ENCODE data around the gene CEP350. TPM values are rescaled to one million over a fixed set of nuclear protein-coding genes. Genes with fewer than 3 reads are reported as not detected.

Gene CEP350
- total RNA-seq, 8 experiments from 2014 or later, result 21.8 to 65.4 (median 49.5) TPM

- H3K27ac ChIP-seq, result no peak overlapping the region
- no peaks in the 10 kb centered on the region for H3K4me1 ChIP-seq (replicated peaks in 1 of 2)
- in situ Hi-C loops (cut with MboI; ENCODE audit: low pct_unique_long_range_greater_than_20kb in 2 of 9, low sequenced_read_pairs in 9 of 9, unreplicated experiment in 9 of 9), result no loop called here
- WGBS, 10 experiments, result 50 to 100% (median 87%) methylated on average over 1 to 2 of the region's 2 CpGs
- H3K4me3 ChIP-seq, result no peak overlapping the region
- peak in 1 of 8 experiments; percentile 41 for ATAC-seq (replicated peaks in 6 of 8)
Measured at GRCh38 chr1:179929955-179930798, 24.4 kb upstream of the CEP350 start.

- no peak for ATAC-seq (replicated peaks in 6 of 8)
- in situ Hi-C loops (cut with MboI; ENCODE audit: low pct_unique_long_range_greater_than_20kb in 2 of 9, low sequenced_read_pairs in 9 of 9, unreplicated experiment in 9 of 9), result no loop called here
- Histone ChIP-seq H3K27ac (no peak overlapping the region), H3K4me1 (replicated peaks in 1 of 2) (no peaks in the 10 kb centered on the region), H3K4me3 (no peak overlapping the region)
- 0 to 100% (median 85%) methylated on average over 1 to 3 of the region's 3 CpGs for WGBS, 10 experiments
Measured at GRCh38 chr1:179930867-179931266, 23.7 kb upstream of the CEP350 start.

DNA sequence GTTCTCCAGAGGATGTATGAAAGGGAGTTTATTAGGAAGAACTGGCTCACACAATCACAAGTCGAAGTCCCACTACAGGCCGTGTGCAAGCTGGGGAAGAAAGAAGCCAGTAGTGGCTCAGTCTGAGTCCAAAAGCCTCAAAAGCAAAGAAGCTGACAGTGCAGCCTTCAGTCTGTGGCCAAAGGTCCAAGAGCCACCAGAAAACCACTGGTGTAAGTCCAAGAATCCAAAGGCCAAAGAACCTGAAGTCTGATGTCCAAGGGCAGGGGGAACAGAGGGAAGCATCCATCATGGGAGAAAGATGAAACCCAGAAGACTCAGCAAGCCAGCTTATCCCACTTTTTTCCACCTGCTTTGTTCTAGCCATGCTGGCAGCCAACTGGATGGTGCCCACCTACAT is 21.4 kb upstream of the CEP350 start:
- 79 to 100% (median 80%) methylated on average over 1 to 2 of the region's 2 CpGs; no CpG with 5 or more reads in 5 of the 10 experiments for WGBS, 10 experiments
- in situ Hi-C loops (cut with MboI; ENCODE audit: low pct_unique_long_range_greater_than_20kb in 2 of 9, low sequenced_read_pairs in 9 of 9, unreplicated experiment in 9 of 9), result no loop called here
- H3K4me3 ChIP-seq, result no peak overlapping the region
- no peaks in the 10 kb centered on the region for H3K4me1 ChIP-seq (replicated peaks in 1 of 2)
- ATAC-seq (replicated peaks in 6 of 8), result no peak
- H3K27ac ChIP-seq, result no peak overlapping the region

- H3K27ac ChIP-seq, result no peak overlapping the region
- no peaks in the 10 kb centered on the region for H3K4me1 ChIP-seq (replicated peaks in 1 of 2)
- in situ Hi-C loops (cut with MboI; ENCODE audit: low pct_unique_long_range_greater_than_20kb in 2 of 9, low sequenced_read_pairs in 9 of 9, unreplicated experiment in 9 of 9), result no loop called here
- H3K4me3 ChIP-seq, result no peak overlapping the region
- ATAC-seq (replicated peaks in 6 of 8), result no peak
- WGBS, 10 experiments, result 0 to 70% (median 42%) methylated on average over 1 of the region's 1 CpG; no CpG with 5 or more reads in 3 of the 10 experiments
Measured at GRCh38 chr1:179935909-179936496, 18.6 kb upstream of the CEP350 start.

GRCh38 chr1:179937668-179938254 is 16.8 kb upstream of the CEP350 start:
- Histone ChIP-seq H3K27ac (no peak overlapping the region), H3K4me3 (no peak overlapping the region), H3K4me1 (replicated peaks in 1 of 2) (no peaks in the 10 kb centered on the region)
- in situ Hi-C loops (cut with MboI; ENCODE audit: low pct_unique_long_range_greater_than_20kb in 2 of 9, low sequenced_read_pairs in 9 of 9, unreplicated experiment in 9 of 9), result no loop called here
- ATAC-seq (replicated peaks in 6 of 8), result no peak

DNA sequence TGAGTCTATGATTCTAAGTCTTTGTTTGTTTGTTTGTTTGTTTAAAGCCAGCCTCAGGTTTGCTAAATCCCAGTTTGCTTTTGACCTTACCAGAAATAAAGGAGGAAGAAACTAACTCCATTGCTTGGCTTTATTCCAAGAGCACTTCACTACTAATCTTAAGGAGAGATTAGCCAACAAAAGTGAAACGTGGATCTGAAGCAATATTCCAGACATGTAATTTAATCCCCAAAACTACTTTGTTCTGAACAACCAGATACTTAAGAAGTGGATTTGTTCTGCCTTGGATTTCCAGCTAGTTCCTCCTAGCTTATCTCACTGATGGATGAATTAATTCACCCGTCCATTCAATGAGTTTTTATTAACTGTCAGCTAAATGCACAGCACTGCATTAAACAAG is 15.9 kb upstream of the CEP350 start:
- no peak for ATAC-seq (replicated peaks in 6 of 8)

GRCh38 chr1:179939941-179940340 is 14.7 kb upstream of the CEP350 start:
- in situ Hi-C loops (cut with MboI; ENCODE audit: low pct_unique_long_range_greater_than_20kb in 2 of 9, low sequenced_read_pairs in 9 of 9, unreplicated experiment in 9 of 9), result no loop called here
- WGBS, 10 experiments, result 88 to 100% (median 100%) methylated on average over 1 of the region's 1 CpG; no CpG with 5 or more reads in 3 of the 10 experiments
- ATAC-seq (replicated peaks in 6 of 8), result no peak
- no peak overlapping the region for H3K4me3 ChIP-seq
- no peaks in the 10 kb centered on the region for H3K4me1 ChIP-seq (replicated peaks in 1 of 2)
- H3K27ac ChIP-seq, result no peak overlapping the region

More for the DNA sequence above, 15.9 kb upstream of the CEP350 start:
- Histone ChIP-seq H3K4me3 (no peak overlapping the region), H3K4me1 (replicated peaks in 1 of 2) (no peaks in the 10 kb centered on the region), H3K27ac (no peak overlapping the region)
- WGBS, 10 experiments, result 17 to 91% (median 71%) methylated on average over 1 to 2 of the region's 2 CpGs; no CpG with 5 or more reads in 2 of the 10 experiments
- in situ Hi-C loops (cut with MboI; ENCODE audit: low pct_unique_long_range_greater_than_20kb in 2 of 9, low sequenced_read_pairs in 9 of 9, unreplicated experiment in 9 of 9), result no loop called here

DNA sequence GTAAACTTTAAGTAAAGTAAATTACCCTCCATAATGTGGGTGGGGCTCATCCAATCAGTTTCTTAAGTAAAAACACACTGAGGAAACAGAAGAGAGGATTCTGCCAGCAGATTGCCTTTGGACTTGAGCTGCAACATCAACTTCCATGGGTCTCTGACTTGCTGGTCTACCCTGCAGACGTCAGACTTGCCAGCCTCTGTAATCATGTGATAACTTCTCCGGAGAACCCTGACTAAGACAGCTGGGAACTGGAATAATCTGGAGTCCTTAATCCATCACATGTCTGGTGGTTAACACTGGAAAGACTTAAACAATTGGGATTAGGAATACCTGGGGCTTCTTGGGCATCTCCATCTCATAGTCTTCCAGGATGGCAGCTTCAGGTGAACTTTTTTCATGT is 13.2 kb upstream of the CEP350 start:
- no peak for ATAC-seq (replicated peaks in 6 of 8)
- Histone ChIP-seq H3K4me1 (replicated peaks in 1 of 2) (no peaks in the 10 kb centered on the region), H3K27ac (no peak overlapping the region), H3K4me3 (no peak overlapping the region)
- 17 to 100% (median 70%) methylated on average over 1 to 2 of the region's 2 CpGs; no CpG with 5 or more reads in 3 of the 10 experiments for WGBS, 10 experiments
- in situ Hi-C loops (cut with MboI; ENCODE audit: low pct_unique_long_range_greater_than_20kb in 2 of 9, low sequenced_read_pairs in 9 of 9, unreplicated experiment in 9 of 9), result no loop called here

DNA sequence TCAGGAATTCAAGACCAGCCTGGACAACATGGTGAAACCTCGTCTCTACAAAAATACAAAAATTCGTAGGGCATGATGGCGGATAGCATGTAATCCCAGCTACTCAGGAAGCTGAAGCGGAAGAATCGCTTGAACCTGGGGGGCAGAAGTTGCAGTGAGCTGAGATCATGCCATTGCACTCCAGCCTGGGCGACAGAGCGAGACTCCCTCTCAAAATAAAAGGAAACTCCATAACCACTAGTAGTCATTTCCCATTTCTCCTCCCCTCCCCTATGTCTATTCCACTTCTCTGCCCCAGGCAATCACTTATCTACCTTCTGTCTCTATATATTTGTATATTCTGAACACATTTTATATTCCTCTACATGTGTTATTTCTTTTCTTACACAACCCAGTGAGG is 4.0 kb upstream of the CEP350 start:
- H3K4me3 ChIP-seq, result no peak overlapping the region
- in situ Hi-C loops (cut with MboI; ENCODE audit: low pct_unique_long_range_greater_than_20kb in 2 of 9, low sequenced_read_pairs in 9 of 9, unreplicated experiment in 9 of 9), result loop anchor here in 1 of 9 experiments (25.0 kb wide), 1 partner anchor 212 kb away; the partner anchor contains the start of gene QSOX1
- peaks cover 0 to 4% of the 10 kb centered on the region in 2 donors for H3K4me1 ChIP-seq (replicated peaks in 1 of 2)
- ATAC-seq (replicated peaks in 6 of 8), result no peak
- no peak overlapping the region for H3K27ac ChIP-seq
- WGBS, 10 experiments, result 67 to 100% (median 93%) methylated on average over 1 to 7 of the region's 7 CpGs; no CpG with 5 or more reads in 1 of the 10 experiments

- H3K4me1 ChIP-seq (replicated peaks in 1 of 2), result peaks cover 5 to 7% of the 10 kb centered on the region in 2 donors
- WGBS, 10 experiments, result 84 to 96% (median 93%) methylated on average over 3 to 10 of the region's 10 CpGs; no CpG with 5 or more reads in 1 of the 10 experiments
- H3K4me3 ChIP-seq, result no peak overlapping the region
- H3K27ac ChIP-seq, result no peak overlapping the region
- no peak for ATAC-seq (replicated peaks in 6 of 8)
- in situ Hi-C loops (cut with MboI; ENCODE audit: low pct_unique_long_range_greater_than_20kb in 2 of 9, low sequenced_read_pairs in 9 of 9, unreplicated experiment in 9 of 9), result loop anchor here in 1 of 9 experiments (25.0 kb wide), 1 partner anchor 211 kb away; the partner anchor contains the start of gene QSOX1
Measured at GRCh38 chr1:179951383-179952144, 3.0 kb upstream of the CEP350 start.

DNA sequence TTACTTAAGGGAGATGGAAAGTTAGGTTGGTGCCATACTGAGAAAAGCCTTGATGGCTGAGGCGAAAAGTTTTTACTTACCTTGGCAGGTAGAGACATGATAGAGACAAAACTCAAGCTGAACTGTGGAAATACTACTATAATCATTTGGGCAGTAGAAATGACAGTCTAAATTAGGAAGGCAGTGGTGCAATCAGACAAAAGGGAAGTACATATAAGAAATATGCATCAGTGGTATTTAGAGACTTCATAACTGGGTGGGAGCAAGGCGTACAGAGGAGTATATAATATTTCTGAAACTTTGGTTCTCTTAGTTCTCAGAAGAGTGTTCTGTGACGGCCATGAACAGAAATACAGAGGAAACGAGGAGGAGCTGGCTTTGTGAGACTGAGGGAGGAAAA is 2.4 kb upstream of the CEP350 start:
- H3K4me1 ChIP-seq (replicated peaks in 1 of 2), result peaks cover 9 to 11% of the 10 kb centered on the region in 2 donors
- H3K27ac ChIP-seq, result no peak overlapping the region
- H3K4me3 ChIP-seq, result no peak overlapping the region
- ATAC-seq (replicated peaks in 6 of 8), result no peak
- 57 to 95% (median 82%) methylated on average over 1 to 4 of the region's 4 CpGs for WGBS, 10 experiments
- in situ Hi-C loops (cut with MboI; ENCODE audit: low pct_unique_long_range_greater_than_20kb in 2 of 9, low sequenced_read_pairs in 9 of 9, unreplicated experiment in 9 of 9), result loop anchor here in 1 of 9 experiments (25.0 kb wide), 1 partner anchor 210 kb away; the partner anchor contains the start of gene QSOX1

- H3K4me3 ChIP-seq, result peak overlapping the region; percentile 64 to 96 (median 92)
- ATAC-seq (replicated peaks in 6 of 8), result peak in 5 of 8 experiments; percentile 12 to 39 (median 29)
- peak overlapping the region; percentile 18 to 96 for H3K27ac ChIP-seq
- in situ Hi-C loops (cut with MboI; ENCODE audit: low pct_unique_long_range_greater_than_20kb in 2 of 9, low sequenced_read_pairs in 9 of 9, unreplicated experiment in 9 of 9), result loop anchor here in 1 of 9 experiments (25.0 kb wide), 1 partner anchor 208 kb away; the partner anchor contains the start of gene QSOX1
- WGBS, 10 experiments, result 0 to 58% (median 13%) methylated on average over 3 to 15 of the region's 19 CpGs
- peaks cover 11 to 16% of the 10 kb centered on the region in 2 donors for H3K4me1 ChIP-seq (replicated peaks in 1 of 2)
Measured at GRCh38 chr1:179953974-179954492, 577 bp upstream of the CEP350 start.

Measured in motor neuron (in vitro differentiated cells).